Muscle layer of colon (tissue), 2 donors: ENCODE results near the gene RPL7L1.
A peak's percentile ranks its signal among the peaks of the same experiment; 100 is the strongest.

Experiments
- H3K27ac ChIP-seq: one replicate; pipeline ENCODE4 v1.7.0; 2013; ENCODE audit warnings: low read depth, mild to moderate bottlenecking, low read length, moderate library complexity
- H3K27me3 ChIP-seq, 2 donors: one replicate each; pipeline ENCODE4 v1.7.0; 2013; ENCODE audit warnings: low read length in 2 of 2, mild to moderate bottlenecking in 2 of 2; ENCODE audit not compliant: insufficient read depth in 2 of 2, control insufficient read depth in 1 of 2
- H3K36me3 ChIP-seq: one replicate; pipeline ENCODE4 v1.7.0; 2013; ENCODE audit warnings: mild to moderate bottlenecking, low read length; ENCODE audit not compliant: insufficient read depth
- H3K4me1 ChIP-seq: one replicate; pipeline ENCODE4 v1.7.0; 2013; ENCODE audit warnings: mild to moderate bottlenecking, low read length; ENCODE audit not compliant: insufficient read depth
- H3K4me3 ChIP-seq, 2 donors: one replicate each; pipeline ENCODE4 v1.7.0; 2013; ENCODE audit warnings: low read length in 2 of 2, low read depth in 1 of 2, mild to moderate bottlenecking in 1 of 2, moderate library complexity in 1 of 2
- H3K9ac ChIP-seq: one replicate; pipeline ENCODE4 v1.7.0; 2013; ENCODE audit warnings: low read length
- H3K9me3 ChIP-seq: one replicate; pipeline ENCODE4 v1.7.0; 2013; ENCODE audit warnings: mild to moderate bottlenecking, low read length
- donor health status: abdominal sarcoma.
- donor health status: Adenocarcinoma of cecum.

The RPL7L1 gene

DNA sequence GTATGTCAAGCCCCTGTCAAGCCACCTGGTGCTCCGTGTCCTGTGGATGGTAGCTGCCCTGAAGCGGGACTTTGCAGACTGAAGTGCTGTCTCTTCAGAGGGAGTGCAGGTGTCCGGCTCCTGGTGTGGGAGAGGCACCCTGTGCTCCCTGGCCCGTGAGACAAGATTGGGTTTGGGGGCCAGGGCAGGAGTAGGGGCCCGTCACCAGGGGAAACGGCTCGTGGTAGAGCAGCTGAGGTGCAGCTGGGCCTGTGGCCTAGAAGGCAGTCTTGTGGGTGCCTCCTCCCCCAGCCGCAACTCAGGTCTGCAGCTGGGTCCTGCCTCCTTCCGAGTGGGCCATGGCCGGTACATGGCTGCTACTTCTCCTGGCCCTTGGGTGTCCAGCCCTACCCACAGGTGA, 36.3 kb downstream of the RPL7L1 start, which contains the start of gene PTCRA:
PTCRA (plus strand) TSS at position 322 of the 400 bp plus-strand sequence; CDS start at position 339, 17 bp downstream.
- Histone ChIP-seq H3K27me3 (peaks cover 0 to 14% of the 10 kb centered on the region in 2 donors), H3K27ac (no peak within 1 kb of the TSS), H3K9ac (no peak within 1 kb of the TSS), H3K4me1 (no peaks in the 10 kb centered on the region), H3K36me3 (no peaks in the 10 kb centered on the region), H3K9me3 (no peaks in the 10 kb centered on the region), H3K4me3 (no peak within 1 kb of the TSS)

DNA sequence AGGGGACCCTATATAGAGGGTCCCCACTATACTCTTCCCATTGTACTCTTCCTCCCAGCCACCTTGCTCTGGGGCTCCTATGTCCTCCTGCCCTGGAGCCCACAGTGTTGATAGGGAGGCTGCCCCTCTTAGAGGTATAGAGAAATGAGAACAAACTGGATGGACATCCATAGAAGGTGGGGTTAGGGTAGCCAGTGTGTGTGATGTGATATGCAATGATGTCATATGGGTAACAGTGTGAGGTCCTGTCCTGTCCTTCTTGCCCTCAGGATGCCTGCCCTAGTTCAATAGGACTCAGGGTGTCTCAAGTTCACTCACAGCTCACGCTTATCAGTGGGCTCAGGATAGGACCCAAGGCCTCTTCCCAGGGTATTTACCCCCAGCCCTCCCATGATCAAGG, 36.9 kb downstream of the RPL7L1 start:
- Histone ChIP-seq H3K27ac (no peak overlapping the region), H3K36me3 (no peaks in the 10 kb centered on the region), H3K4me3 (no peak overlapping the region), H3K9ac (no peak overlapping the region), H3K4me1 (no peaks in the 10 kb centered on the region), H3K9me3 (no peaks in the 10 kb centered on the region), H3K27me3 (peaks cover 0 to 8% of the 10 kb centered on the region in 2 donors)

DNA sequence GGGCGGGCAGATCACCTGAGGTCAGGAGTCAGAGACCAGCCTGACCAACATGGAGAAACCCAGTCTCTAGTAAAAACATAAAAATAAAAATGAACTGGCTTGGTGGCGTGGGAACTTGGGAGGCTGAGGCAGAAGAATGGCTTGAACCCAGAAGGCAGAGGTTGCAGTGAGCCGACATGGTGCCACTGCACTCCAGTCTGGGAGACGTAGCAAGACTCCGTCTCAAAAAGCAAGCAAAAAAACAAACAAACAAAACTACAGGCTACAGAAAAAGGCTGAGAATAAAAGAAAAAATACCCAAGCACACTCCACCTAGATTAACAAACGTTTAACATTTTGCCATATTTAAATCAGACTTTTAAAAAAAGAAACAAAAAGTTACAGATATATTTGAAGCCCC, 42.4 kb downstream of the RPL7L1 start:
- H3K36me3 ChIP-seq, result no peaks in the 10 kb centered on the region
- H3K27me3 ChIP-seq, result peaks cover 0 to 12% of the 10 kb centered on the region in 2 donors
- H3K9me3 ChIP-seq, result no peaks in the 10 kb centered on the region
- no peak overlapping the region for H3K9ac ChIP-seq
- no peak overlapping the region for H3K27ac ChIP-seq
- H3K4me1 ChIP-seq, result no peaks in the 10 kb centered on the region
- H3K4me3 ChIP-seq, result no peak overlapping the region

DNA sequence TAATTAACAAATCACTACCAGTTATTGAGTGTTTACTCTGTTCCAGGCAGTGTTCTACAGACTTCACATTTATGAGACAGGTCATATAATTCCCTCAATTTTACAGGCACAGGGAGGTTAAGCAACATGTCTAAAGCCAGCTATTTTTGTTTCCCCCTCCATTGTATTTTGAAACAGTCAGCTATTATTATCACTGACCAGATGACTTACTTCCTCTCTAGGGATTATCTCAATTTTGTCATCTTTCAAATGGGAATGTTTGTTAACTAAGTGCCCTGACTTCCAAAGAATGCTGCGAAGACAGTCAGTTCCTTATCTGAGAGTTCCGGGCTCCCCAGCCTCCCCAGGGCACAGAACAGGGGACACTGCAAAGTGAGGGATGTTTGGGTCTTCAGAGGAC, 44.2 kb downstream of the RPL7L1 start:
- Histone ChIP-seq H3K9me3 (no peaks in the 10 kb centered on the region), H3K27me3 (peaks cover 0 to 12% of the 10 kb centered on the region in 2 donors), H3K27ac (no peak overlapping the region), H3K4me3 (no peak overlapping the region), H3K9ac (no peak overlapping the region), H3K4me1 (no peaks in the 10 kb centered on the region), H3K36me3 (no peaks in the 10 kb centered on the region)

DNA sequence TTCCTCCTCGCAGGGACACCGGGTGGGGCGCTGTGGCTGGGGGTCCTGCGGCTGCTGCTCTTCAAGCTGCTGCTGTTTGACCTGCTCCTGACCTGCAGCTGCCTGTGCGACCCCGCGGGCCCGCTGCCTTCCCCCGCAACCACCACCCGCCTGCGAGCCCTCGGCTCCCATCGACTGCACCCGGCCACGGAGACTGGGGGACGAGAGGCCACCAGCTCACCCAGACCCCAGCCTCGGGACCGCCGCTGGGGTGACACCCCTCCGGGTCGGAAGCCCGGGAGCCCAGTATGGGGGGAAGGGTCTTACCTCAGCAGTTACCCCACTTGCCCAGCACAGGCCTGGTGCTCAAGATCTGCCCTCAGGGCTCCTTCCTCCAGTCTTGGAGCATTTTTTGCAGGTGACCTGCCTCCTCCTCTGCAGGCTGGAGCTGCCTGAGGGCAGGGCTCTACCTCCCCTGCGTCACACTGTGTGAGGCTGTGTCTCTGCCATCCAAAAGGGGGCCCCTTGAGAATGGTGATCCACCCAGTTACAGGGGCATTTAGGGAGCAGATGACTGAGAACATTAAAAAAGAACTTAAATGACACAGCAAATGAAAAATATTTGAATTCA, 45.9 kb downstream of the RPL7L1 start:
- no peak overlapping the region for H3K4me3 ChIP-seq
- H3K9ac ChIP-seq, result no peak overlapping the region
- H3K36me3 ChIP-seq, result no peaks in the 10 kb centered on the region
- H3K9me3 ChIP-seq, result no peaks in the 10 kb centered on the region
- no peak overlapping the region for H3K27ac ChIP-seq
- H3K27me3 ChIP-seq, result peaks cover 0 to 12% of the 10 kb centered on the region in 2 donors
- H3K4me1 ChIP-seq, result peaks cover 6% of the 10 kb centered on the region

DNA sequence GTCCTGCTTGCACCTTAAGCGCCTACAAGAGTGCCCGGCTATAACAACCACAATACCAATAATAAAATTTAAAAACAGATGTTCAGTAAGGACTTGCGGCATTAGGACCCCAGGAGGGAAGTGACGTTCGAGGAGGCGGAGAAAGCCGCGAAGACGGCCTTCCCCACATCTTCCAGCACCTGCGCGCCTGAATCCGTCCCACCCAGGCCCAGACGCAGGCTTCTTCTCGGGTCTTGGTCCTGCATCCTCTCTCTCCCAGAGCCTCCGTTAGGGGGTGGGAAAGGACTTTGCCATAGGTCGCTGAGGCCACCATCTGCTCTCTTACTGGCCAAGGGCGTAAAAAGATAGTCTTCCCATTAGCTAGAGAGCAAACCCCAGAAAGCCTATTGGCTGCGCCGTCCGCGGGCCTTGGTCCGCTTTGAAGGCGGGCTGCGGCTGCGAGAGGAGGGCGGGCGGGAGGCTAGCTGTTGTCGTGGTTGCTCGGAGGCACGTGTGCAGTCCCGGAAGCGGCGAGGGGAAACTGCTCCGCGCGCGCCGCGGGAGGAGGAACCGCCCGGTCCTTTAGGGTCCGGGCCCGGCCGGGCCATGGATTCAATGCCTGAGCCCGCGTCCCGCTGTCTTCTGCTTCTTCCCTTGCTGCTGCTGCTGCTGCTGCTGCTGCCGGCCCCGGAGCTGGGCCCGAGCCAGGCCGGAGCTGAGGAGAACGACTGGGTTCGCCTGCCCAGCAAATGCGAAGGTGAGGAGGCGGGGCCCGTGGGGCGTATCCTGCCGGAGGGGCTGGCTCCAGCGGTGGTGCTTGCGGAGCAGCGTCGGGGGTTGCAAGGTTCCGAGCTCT, 49.8 kb downstream of the RPL7L1 start, which contains the start of gene CNPY3:
CNPY3 (plus strand) TSS at position 495 of the 835 bp plus-strand sequence; CDS start at position 586, 91 bp downstream.
- Histone ChIP-seq H3K9me3 (no peaks in the 10 kb centered on the region), H3K36me3 (peaks cover 5% of the 10 kb centered on the region), H3K27me3 (peaks cover 0 to 6% of the 10 kb centered on the region in 2 donors), H3K4me3 (peak within 1 kb of the TSS; percentile 61 to 86), H3K9ac (peak within 1 kb of the TSS; percentile 87), H3K4me1 (peaks cover 16% of the 10 kb centered on the region), H3K27ac (peak within 1 kb of the TSS; percentile 90)

DNA sequence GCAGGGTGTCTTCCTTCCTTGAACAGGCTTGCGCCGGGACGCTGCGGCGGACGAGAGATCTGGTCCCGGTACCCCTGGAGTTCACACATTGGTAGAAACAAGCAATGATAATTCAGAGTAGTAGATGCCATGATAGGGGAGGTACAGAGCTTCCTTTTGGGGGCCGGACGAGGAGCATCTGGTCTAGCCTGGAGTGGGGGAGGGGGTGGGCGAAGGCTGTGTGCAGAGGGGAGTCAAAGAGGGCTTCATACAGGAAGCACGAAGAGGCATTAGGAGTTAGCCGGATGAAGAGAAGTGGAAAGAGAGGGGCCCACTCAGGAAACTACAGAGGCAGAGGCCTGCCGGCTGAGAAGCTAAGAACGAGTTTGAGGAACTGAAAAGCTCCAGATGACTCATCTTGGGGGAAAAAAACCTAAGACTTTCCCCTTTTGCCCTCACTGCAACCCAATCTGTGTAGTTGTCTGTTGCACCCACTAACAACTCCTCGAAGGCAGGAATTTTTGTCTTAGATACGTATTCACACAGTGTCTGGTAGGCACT, 50.5 kb downstream of the RPL7L1 start:
- Histone ChIP-seq H3K4me3 (peak overlapping the region; percentile 61 to 86), H3K27me3 (peaks cover 0 to 5% of the 10 kb centered on the region in 2 donors), H3K27ac (peak overlapping the region; percentile 90), H3K36me3 (peaks cover 5% of the 10 kb centered on the region), H3K9me3 (no peaks in the 10 kb centered on the region), H3K9ac (peak overlapping the region; percentile 87), H3K4me1 (peaks cover 16% of the 10 kb centered on the region)

DNA sequence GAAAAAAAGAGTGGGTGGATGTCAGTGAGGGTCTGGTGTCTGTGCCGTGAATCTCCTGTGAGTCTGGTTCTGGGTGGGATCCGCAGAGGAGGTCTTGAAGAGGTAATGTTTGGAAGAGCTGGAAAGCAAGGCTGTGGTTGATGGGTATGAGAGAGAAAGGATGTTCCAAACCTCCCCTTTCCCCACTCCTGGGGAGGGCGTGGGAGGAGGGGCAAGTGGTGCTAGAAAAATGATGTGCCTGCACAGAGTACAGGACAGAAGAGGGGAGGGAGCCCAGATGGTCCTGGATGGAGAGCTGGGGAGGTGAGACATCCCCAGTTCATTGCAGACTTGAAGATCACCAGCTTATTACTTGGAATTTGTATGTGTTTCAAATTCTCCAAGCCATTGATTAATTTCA, 53.0 kb downstream of the RPL7L1 start:
- Histone ChIP-seq H3K4me1 (peaks cover 16% of the 10 kb centered on the region), H3K27ac (no peak overlapping the region), H3K27me3 (no peaks in the 10 kb centered on the region), H3K4me3 (no peak overlapping the region), H3K9me3 (no peaks in the 10 kb centered on the region), H3K36me3 (peaks cover 27% of the 10 kb centered on the region), H3K9ac (no peak overlapping the region)

DNA sequence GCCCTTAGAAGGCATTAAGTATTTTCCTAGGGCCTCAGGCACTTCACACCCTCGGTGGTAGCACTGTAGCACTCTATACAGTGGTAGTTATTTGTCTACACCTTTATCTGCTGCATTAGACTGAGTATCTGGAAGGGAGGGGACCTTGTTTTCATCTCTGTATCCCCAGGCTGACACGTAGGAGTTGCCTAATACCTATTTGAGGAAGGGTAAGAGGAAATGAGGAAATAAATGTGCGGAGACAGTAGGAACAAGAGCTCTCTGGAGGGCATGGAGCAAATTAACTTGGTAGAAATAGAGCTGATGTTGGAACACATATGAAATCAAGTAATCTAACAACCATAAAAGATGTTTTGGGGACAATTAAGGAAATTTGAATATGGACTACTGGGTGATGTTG, 53.8 kb downstream of the RPL7L1 start:
- no peak overlapping the region for H3K4me3 ChIP-seq
- H3K4me1 ChIP-seq, result peaks cover 16% of the 10 kb centered on the region
- H3K9me3 ChIP-seq, result no peaks in the 10 kb centered on the region
- no peak overlapping the region for H3K27ac ChIP-seq
- no peaks in the 10 kb centered on the region for H3K27me3 ChIP-seq
- H3K36me3 ChIP-seq, result peaks cover 35% of the 10 kb centered on the region
- no peak overlapping the region for H3K9ac ChIP-seq

DNA sequence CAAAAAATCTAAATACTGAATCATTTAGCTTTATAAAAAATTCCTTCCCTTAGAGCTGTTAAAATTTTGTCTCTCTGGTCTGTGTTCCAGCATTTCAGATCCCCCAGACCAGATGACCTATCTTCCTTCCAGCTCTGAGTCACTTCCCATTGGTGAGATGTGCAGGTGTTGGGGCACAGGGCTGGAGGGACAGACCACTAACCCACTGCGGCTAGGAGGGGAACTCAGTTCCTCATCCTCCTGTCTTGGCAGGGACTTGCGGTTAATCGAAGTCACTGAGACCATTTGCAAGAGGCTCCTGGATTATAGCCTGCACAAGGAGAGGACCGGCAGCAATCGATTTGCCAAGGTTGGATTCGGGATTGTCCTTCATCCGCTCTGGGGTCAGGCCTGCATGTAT, 55.9 kb downstream of the RPL7L1 start:
- Histone ChIP-seq H3K9ac (no peak overlapping the region), H3K4me3 (no peak overlapping the region), H3K9me3 (no peaks in the 10 kb centered on the region), H3K27ac (no peak overlapping the region), H3K27me3 (no peaks in the 10 kb centered on the region), H3K4me1 (peaks cover 11% of the 10 kb centered on the region), H3K36me3 (peaks cover 50% of the 10 kb centered on the region)

DNA sequence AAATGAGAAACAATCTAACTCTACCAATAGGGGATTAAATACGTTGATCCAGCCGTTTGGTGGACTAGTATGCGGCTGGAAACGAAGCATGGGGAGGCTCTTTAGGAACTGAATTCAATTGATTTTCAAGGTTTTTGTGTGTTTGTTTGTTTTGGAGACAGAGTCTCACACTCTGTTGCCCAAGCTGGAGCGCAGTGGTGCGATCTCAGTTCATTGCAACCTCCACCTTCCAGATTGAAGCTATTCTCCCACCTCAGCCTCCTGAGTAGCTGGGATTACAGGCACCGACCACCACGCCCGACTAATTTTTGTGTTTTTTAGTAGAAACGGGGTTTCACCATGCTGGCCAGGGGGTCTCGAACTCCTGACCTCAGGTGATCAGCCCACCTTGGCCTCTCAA, 57.0 kb downstream of the RPL7L1 start:
- Histone ChIP-seq H3K4me3 (no peak overlapping the region), H3K9me3 (no peaks in the 10 kb centered on the region), H3K36me3 (peaks cover 50% of the 10 kb centered on the region), H3K9ac (no peak overlapping the region), H3K4me1 (no peaks in the 10 kb centered on the region), H3K27ac (no peak overlapping the region), H3K27me3 (no peaks in the 10 kb centered on the region)
